Measurements from ENCODE around the gene MYOG.

- TF ChIP-seq POLR2A (IDR thresholded peaks at IDR 0.05; ENCODE audit: low read depth, low read length) (no peak), CTCF (conservative IDR thresholded peaks at IDR 0.05; ENCODE audit: low read depth, low read length) (no peak)
Observed at GRCh38 chr1:203077956-203078355, 7.9 kb downstream of the MYOG start.

Data from IMR-90 (cell line).